ENCODE data around the gene POLD2.

The POLD2 gene

DNA sequence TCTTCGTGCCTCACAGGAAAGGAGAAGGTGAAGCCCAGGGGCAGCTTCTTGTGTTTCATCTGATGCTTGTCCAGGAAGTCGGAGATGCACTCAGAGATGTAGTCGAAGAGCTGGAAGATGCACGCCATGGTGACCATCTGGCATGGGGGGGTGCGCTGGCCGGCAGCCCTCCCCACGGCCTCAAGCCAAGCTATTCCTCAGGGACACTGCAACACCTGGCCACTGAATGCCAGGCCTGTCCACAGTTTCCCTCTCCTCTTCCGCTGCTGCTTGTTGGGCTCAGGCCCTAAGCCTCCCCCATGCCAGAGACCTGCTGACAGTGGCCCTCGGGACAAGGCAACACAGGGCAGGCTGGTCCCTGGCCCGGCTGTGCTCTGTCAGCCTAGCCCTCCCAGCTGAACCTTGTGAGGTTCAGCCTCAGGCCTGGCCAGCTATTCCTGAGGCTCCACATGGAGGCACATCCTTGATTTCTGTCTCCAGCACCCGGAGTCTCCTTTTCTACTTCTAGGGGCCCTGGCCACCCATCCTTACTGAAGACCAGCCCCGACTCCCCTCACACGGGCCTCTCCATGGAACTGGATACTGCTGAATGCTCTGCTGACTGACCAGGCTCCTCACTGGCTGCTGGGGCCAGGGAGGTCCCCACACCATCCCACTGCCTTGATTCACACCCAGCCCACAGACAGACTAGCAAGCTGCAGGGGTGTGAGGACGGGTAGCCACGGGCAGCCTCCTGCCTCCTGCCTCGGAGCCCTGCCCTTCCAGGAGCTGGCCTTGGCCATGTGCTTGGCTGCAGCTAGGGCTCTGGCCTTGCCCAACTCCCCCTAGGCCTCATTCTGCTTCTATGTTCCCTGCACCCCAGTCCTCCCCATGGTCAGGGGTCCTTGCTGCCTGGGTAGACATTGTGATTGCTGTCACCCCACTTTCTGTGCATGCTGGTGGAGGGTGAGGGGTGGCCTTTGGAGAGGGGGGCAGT is 27.9 kb upstream of the POLD2 start:
- DNase-seq (ENCODE audit: low read depth, low spot score), result no peak
- no peak for TF ChIP-seq SUZ12 (IDR thresholded peaks at IDR 0.05; ENCODE audit: extremely low read depth, insufficient read depth, insufficient read length)
- no peak for TF ChIP-seq ZNF274 (IDR thresholded peaks at IDR 0.05; ENCODE audit: low read depth, low read length)
- no peak for TF ChIP-seq YY1 (IDR thresholded peaks at IDR 0.05; ENCODE audit: insufficient read depth, insufficient read length)

DNA sequence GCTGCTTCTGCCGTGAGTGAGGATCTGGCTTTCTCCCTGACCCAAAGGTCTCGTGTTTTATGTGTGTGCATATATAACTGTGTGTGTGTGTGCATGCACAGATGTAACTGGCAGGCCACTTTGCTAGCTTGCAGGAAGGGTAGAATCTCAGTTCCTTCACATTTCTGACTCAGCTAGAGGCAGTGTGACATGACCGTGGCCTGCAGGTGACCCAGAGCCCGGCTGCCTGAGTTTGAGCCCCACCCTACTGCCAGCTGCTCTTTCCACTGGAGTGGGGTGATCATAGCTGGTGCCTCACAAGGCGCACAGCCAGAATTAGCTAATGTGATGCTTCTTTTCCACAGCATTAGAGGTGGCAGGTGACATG is 27.1 kb upstream of the POLD2 start:
- H3K36me3 ChIP-seq (ENCODE audit: insufficient read depth, insufficient read length, low read length), result no peaks in the 10 kb centered on the region
- no peak overlapping the region for H3K4me3 ChIP-seq (ENCODE audit: insufficient read length, low read depth)
- H3K9ac ChIP-seq (ENCODE audit: insufficient read length, low read depth), result no peak overlapping the region
- no peaks in the 10 kb centered on the region for H3K9me3 ChIP-seq (ENCODE audit: insufficient read depth, low read length)
- peaks cover 14% of the 10 kb centered on the region for H3K4me1 ChIP-seq (ENCODE audit: insufficient read depth, insufficient read length)
- no peak for DNase-seq (ENCODE audit: low read depth, low spot score)
- no peak for TF ChIP-seq YY1 (IDR thresholded peaks at IDR 0.05; ENCODE audit: insufficient read depth, insufficient read length)
- no peak for TF ChIP-seq ZNF274 (IDR thresholded peaks at IDR 0.05; ENCODE audit: low read depth, low read length)
- no peak for TF ChIP-seq SUZ12 (IDR thresholded peaks at IDR 0.05; ENCODE audit: extremely low read depth, insufficient read depth, insufficient read length)
- peaks cover 8% of the 10 kb centered on the region for H3K27me3 ChIP-seq (ENCODE audit: insufficient read depth, insufficient read length)

More for the DNA sequence above, 27.9 kb upstream of the POLD2 start:
- H3K9ac ChIP-seq (ENCODE audit: insufficient read length, low read depth), result no peak overlapping the region
- no peak overlapping the region for H3K4me3 ChIP-seq (ENCODE audit: insufficient read length, low read depth)
- H3K36me3 ChIP-seq (ENCODE audit: insufficient read depth, insufficient read length, low read length), result no peaks in the 10 kb centered on the region
- H3K27me3 ChIP-seq (ENCODE audit: insufficient read depth, insufficient read length), result peaks cover 3% of the 10 kb centered on the region
- no peaks in the 10 kb centered on the region for H3K9me3 ChIP-seq (ENCODE audit: insufficient read depth, low read length)
- peaks cover 11% of the 10 kb centered on the region for H3K4me1 ChIP-seq (ENCODE audit: insufficient read depth, insufficient read length)

DNA sequence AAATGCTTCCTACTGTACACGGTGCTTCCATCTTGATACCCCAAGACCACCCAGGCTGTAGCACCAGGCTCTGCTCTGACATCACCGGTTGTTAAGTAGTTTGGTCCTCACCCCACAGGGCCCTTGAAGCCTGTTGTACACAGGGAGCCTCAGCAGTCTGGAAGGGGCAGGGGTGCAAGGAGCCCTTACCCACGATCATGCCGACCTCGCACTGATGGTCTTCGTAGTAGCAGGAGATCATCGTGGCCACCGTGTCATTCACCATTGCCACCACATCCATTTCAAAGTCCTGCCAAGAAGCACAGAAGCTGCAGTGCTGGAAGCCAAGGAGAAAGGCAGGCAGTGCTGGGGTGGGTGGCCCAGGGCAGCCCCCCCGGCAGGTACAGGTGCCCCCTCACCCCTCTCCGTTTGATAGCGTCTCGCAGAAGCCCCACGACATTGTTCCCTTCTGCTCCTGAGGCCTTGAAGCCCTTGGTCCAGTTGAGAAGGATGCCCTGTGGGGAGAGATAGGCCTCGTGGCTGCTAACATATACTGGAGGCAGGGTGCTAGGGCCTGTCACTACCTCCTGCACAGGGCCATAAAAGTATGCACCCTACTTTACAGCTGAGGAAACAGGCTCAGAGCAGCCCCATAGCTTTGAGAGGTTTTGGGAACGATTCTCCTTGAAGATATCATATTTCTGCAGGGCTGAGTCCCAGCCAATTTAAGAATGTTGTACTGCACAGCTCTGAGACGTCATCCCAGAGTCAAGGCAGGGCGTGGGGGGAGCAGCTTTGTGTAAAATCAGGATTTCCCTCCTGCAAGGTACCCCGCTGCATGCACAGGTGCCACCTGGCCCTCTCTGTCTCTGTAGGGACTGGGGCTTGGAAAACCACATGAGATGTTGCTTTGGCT is 26.5 kb upstream of the POLD2 start:
- no peak for DNase-seq (ENCODE audit: low read depth, low spot score)
- Histone ChIP-seq H3K9ac (ENCODE audit: insufficient read length, low read depth) (no peak overlapping the region), H3K4me1 (ENCODE audit: insufficient read depth, insufficient read length) (peaks cover 20% of the 10 kb centered on the region), H3K4me3 (ENCODE audit: insufficient read length, low read depth) (no peak overlapping the region), H3K27me3 (ENCODE audit: insufficient read depth, insufficient read length) (peaks cover 15% of the 10 kb centered on the region), H3K36me3 (ENCODE audit: insufficient read depth, insufficient read length, low read length) (no peaks in the 10 kb centered on the region), H3K9me3 (ENCODE audit: insufficient read depth, low read length) (no peaks in the 10 kb centered on the region)
- TF ChIP-seq SUZ12 (IDR thresholded peaks at IDR 0.05; ENCODE audit: extremely low read depth, insufficient read depth, insufficient read length), result no peak
- TF ChIP-seq ZNF274 (IDR thresholded peaks at IDR 0.05; ENCODE audit: low read depth, low read length), result no peak
- TF ChIP-seq YY1 (IDR thresholded peaks at IDR 0.05; ENCODE audit: insufficient read depth, insufficient read length), result no peak

DNA sequence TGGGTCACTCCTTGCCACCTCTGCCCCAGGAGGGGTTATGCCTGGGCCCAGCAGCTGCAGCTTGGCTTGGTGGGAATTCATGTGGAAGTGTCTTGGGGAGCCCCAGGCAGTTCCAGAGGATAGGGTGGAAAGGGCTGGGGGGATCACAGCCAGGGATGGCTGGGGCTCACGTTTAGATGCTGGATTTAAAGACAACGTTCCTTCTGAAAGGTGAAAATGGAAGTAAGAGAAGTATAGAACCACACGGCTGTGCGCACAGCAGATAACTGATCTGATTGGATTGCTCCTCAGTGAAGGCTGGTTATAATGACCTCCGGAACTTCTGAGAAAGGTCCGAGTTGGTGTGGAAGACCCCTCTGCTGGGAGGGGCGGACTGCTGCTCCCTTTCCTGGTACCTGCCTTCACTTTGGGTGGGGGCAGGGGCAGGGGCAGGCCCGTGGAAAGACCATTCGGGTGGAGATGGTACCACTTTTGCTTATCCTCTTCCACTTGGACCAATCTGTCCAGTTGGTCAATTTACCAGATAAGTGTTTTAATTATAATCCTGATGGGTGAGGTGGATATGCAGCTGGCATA is 25.7 kb upstream of the POLD2 start:
- Histone ChIP-seq H3K9me3 (ENCODE audit: insufficient read depth, low read length) (no peaks in the 10 kb centered on the region), H3K27me3 (ENCODE audit: insufficient read depth, insufficient read length) (peaks cover 22% of the 10 kb centered on the region), H3K4me1 (ENCODE audit: insufficient read depth, insufficient read length) (peaks cover 20% of the 10 kb centered on the region), H3K36me3 (ENCODE audit: insufficient read depth, insufficient read length, low read length) (no peaks in the 10 kb centered on the region), H3K9ac (ENCODE audit: insufficient read length, low read depth) (no peak overlapping the region), H3K4me3 (ENCODE audit: insufficient read length, low read depth) (no peak overlapping the region)
- DNase-seq (ENCODE audit: low read depth, low spot score), result no peak
- TF ChIP-seq YY1 (IDR thresholded peaks at IDR 0.05; ENCODE audit: insufficient read depth, insufficient read length) (no peak), ZNF274 (IDR thresholded peaks at IDR 0.05; ENCODE audit: low read depth, low read length) (no peak), SUZ12 (IDR thresholded peaks at IDR 0.05; ENCODE audit: extremely low read depth, insufficient read depth, insufficient read length) (no peak)

DNA sequence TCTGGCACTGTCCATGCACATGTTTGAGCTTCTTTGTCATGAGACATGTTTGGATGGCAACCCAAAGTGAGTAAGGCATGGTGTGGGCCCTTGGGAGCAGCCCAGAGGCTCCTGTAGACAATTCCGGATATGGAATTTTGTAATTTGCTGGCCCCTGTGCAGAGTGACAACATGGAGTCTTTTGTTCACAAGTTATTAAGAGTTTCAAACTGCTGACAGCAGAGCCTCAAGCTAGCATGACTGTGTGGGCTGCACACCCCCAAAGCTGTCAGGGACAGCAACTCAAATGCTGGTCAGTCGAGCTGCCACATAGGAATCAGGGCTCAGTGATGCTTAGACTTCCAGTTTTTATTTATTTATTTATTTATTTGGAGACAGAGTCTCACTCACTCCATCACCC is 24.8 kb upstream of the POLD2 start:
- peaks cover 28% of the 10 kb centered on the region for H3K27me3 ChIP-seq (ENCODE audit: insufficient read depth, insufficient read length)

DNA sequence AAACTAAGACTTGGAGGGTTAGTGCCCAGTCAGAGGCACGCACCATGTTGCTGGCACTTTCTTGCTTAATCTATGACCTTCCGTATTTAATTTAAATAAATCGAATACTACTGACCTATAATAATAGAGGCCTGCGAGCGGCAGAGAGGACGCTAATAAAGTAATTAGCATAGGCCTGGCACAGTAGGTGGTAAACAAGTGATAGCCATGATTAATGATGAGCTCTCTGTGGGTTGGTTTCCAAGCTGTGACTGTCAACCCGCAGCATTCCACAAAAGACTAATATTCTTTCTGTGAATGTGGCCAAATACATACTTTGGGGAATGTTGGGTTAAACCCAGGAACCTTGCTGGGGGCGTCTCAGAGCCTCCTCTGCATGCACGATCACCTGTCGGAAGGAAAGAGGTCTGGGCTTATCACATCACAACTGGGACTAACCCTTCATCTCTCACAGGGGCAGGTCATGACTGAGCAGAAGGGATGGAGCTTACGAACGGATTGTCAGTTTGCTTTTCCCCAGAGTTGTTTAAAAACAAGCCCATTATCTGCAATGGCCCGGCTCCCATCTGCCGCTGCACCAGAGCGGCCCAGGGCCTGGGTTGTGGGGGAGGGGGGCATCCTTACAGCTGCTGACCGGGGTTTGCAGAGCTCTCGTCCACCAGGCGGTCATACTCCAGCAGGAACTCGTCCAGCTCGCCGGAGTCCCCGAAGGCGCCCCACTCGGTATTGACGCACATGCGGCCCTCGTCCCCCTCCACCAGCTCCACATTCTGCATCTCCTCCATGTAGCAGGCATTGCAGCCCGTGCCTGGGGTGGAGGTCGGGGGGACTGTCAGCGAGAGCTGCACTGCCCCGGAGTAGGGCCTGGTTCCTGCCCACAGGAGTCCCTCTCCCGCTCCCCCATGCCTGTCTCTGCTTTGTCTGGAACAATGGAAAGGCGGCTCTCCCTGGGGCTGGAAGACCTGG is 24.0 kb upstream of the POLD2 start:
- Histone ChIP-seq H3K27me3 (ENCODE audit: insufficient read depth, insufficient read length) (peaks cover 28% of the 10 kb centered on the region), H3K4me3 (ENCODE audit: insufficient read length, low read depth) (no peak overlapping the region), H3K36me3 (ENCODE audit: insufficient read depth, insufficient read length, low read length) (no peaks in the 10 kb centered on the region), H3K4me1 (ENCODE audit: insufficient read depth, insufficient read length) (peaks cover 20% of the 10 kb centered on the region), H3K9ac (ENCODE audit: insufficient read length, low read depth) (no peak overlapping the region), H3K9me3 (ENCODE audit: insufficient read depth, low read length) (no peaks in the 10 kb centered on the region)
- no peak for TF ChIP-seq YY1 (IDR thresholded peaks at IDR 0.05; ENCODE audit: insufficient read depth, insufficient read length)
- no peak for TF ChIP-seq ZNF274 (IDR thresholded peaks at IDR 0.05; ENCODE audit: low read depth, low read length)
- TF ChIP-seq SUZ12 (IDR thresholded peaks at IDR 0.05; ENCODE audit: extremely low read depth, insufficient read depth, insufficient read length), result no peak
- no peak for DNase-seq (ENCODE audit: low read depth, low spot score)

More for the DNA sequence above, 24.8 kb upstream of the POLD2 start:
- DNase-seq (ENCODE audit: low read depth, low spot score), result no peak
- no peak for TF ChIP-seq YY1 (IDR thresholded peaks at IDR 0.05; ENCODE audit: insufficient read depth, insufficient read length)
- TF ChIP-seq SUZ12 (IDR thresholded peaks at IDR 0.05; ENCODE audit: extremely low read depth, insufficient read depth, insufficient read length), result no peak
- no peak for TF ChIP-seq ZNF274 (IDR thresholded peaks at IDR 0.05; ENCODE audit: low read depth, low read length)
- no peak overlapping the region for H3K4me3 ChIP-seq (ENCODE audit: insufficient read length, low read depth)
- peaks cover 20% of the 10 kb centered on the region for H3K4me1 ChIP-seq (ENCODE audit: insufficient read depth, insufficient read length)
- H3K9me3 ChIP-seq (ENCODE audit: insufficient read depth, low read length), result no peaks in the 10 kb centered on the region
- H3K9ac ChIP-seq (ENCODE audit: insufficient read length, low read depth), result no peak overlapping the region
- no peaks in the 10 kb centered on the region for H3K36me3 ChIP-seq (ENCODE audit: insufficient read depth, insufficient read length, low read length)

All from NT2/D1 (cell line).